ENCODE data around the gene IKBKE.
A peak's percentile ranks its signal among the peaks of the same experiment; 100 is the strongest.

IKBKE gene
- total RNA-seq = 42.5 to 92.5 reads per million in 2 donors

DNA sequence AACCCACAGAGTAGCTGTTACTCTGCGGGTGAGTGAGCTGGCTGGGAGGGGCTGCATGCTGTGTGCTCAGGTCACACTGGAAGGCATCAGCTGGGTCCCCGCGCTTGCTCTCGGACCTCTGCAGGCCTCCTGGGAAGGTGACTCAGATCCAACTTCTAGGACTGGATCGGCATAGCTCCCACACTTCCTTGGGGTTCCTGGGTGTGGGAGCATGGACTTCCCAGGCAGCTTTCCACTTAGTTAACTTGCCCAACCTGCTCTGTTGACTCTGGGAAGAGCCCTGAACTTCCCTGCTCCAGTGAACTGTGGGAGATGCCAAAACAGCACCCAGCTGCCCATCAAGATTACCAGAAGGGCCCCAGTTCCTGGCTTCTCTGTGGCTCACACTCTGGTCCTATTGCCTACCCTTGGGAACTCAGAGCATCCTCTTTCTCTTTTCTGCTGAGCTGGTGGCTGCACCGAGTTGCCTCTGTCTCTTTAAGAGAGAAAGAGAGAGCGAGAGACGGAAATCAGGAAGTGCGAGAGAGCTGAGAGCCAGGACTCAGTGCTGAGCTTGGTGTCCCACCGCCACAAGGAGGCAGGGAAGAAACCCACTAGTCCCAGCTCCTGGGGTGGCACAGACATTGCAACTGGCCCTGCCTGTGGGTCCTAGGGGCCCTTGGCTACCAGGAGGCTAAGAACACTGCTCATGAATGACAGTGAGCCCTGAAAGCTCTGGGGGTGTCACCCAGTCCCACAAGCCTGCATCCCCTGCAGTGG lies at the start of gene IKBKE:
TSS of gene IKBKE (plus strand) at position 544 of the 759 bp plus-strand sequence. CDS start 2,752 bp downstream, outside the sequence.
- DNase-seq = peak; percentile 27

DNA sequence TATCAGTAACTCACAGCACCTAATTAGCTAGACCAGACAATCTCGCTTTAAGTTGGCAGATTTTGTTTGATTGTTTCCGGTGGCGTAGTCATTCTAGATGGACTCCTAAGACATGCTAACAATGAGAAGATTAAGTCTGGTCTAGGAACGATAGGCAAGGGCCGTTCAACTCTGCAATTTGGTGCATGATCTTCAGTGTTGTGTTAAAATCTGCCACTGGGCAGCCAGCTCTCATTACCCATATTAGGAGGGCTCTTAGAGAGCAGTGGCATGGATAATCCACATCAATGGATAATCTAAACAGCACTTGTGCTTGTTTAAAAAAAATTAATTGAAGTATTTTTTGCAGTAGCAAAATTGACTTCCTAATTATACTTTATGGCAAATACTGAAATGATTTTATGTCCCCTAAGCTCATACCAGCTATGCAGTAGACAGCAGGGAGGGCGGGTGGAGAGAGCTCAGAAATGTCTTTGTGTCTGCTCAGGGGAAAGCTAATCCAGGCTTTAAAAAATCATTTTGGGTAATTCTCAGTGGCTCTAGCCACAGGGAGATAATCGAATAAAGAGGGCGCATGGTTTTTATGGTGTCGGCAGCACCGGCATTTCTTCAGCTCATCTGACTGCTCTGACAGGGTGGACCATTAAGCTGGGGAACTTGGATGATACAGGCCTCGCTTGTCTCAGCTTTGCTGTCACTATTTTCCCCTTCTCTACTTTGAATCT lies 48.5 kb upstream of the IKBKE start:
- DNase-seq = no peak

DNA sequence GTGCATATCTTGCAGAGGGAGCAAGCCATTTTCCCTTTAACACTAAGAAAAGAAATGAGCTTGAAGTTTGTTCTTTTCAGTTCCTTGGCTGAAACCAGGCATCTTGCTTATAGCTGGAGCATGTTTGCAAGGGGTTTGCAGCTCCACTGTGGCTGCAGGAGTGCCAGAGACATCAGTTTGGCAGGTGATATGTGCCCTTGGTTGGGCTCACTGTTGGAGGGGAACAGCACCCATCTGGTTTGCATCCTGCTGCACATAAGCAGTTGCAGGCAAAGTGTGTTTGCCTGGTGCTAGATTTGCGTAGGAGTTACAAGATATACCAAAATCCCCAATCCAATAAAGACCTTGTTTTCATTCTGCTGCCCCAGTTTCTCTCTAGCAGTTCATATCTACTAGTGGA lies 47.8 kb upstream of the IKBKE start:
- no peak for DNase-seq

DNA sequence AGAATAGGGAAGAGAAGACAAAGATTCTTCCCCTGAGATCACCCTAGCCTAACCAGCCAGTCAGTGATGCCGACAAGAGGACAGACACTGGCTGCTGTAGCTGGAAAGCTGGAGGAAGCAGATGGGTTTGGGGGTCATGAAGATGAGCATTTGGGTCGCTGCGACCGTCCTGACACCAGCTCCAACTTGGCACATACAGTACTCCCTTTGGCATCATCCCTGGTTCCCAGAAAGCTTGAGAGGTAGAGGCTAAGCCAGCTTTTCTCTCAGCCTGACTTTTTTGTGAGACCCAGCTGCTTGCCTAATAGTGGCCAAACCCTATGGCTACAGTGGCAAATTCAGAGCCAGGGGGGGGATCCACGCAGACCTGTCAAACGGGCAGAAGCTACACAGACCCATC lies 43.0 kb upstream of the IKBKE start:
- DNase-seq = no peak

DNA sequence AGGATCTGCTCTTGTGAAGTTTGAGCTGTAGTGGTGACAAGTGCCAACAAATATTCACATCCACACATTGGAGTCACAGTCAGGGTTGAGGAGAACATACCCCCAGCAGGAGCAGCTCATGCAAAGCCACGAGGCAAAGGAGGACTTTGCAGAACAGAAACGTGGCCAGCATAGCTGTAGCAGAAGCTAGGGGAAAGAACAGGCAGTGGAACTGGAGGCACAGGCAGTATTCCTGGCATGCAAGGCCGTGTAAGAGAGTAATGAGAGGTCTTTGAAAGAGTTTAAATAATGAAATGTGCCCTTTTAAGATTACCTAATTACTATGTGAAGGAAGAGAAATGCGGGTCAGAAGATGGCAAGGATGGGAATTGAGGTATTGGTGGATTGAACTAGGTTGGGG lies 40.9 kb upstream of the IKBKE start:
- no peak for DNase-seq

DNA sequence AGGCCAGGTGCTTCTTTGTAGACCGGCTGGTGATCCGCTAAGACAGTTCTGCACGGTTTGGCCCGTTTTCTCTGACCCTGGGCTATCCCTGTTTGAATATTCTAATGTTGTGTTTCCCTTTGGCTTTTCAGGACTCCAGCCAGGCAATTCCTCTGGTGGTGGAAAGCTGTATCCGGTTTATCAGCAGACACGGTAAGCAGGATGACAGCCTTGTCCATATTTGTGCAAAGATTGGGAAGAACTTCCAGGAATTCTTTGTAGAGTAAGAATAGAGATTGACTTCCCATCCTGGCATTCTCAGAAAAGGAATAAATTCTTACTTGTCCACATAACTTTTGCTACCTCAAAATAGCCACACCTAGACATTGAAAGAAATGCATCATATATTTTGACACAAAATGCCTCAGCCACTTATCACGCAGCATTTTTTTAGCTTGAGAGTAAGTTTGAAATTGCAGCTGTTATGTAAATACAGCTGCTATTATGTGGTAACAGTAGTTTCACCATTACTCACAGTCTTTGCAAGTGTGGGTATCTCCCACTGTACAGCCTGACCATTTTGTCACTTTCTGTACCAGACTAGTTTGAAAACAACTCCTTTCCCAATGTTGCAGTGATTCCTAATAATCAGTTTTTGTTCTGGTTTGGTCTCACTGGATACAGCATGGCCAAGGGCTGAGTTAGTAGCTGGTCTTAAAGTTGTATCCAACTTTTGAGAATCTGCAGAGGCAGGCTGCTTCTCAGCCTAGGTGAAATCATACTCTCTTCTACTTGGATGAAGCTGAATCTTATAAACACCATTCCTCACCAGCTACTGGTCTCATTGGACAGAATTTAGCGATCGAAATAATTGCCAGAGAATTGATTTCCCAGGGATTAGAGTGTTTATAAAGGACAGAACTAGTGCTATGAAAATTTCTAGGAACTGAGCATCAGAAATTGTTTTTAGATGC lies 40.0 kb upstream of the IKBKE start:
- DNase-seq = no peak

DNA sequence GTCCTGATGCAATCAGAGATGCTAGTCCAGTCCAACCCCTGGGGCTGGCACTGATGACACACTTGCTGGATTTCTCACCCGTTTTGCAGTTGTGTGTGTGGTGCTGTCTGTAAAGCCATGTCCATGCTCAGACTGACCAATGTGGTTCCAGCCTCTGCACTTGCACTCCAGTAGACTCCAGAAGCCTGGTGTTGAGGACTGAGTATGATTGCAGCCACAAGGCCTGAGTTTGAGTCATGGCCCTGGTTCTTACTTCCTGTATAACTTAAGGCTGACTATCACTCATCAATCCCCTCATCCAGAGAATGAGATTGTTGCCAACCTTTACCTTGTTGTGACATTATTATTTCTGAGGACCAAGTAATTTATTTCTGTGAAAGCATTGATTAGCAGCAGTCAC lies 34.8 kb upstream of the IKBKE start:
- DNase-seq = no peak

DNA sequence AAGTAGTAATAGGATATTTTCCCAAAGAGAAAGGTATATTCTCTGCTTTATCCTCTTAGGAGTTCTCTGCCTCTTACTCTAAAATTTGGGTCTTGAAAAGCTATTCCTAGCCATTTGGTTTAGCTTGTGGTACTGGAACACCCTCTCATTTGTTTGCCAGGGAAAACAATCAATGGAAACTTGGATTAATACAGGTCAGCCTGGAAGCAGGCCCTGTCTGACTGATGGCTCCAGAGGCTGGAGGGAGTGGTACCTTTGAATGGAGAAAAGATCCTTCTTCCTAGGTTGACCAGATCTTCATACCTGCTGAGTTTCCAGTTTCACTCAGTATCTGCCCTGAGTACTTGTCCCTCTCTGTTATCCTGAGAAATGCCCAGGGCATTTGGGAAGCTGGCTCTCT lies 31.7 kb upstream of the IKBKE start:
- no peak for DNase-seq

DNA sequence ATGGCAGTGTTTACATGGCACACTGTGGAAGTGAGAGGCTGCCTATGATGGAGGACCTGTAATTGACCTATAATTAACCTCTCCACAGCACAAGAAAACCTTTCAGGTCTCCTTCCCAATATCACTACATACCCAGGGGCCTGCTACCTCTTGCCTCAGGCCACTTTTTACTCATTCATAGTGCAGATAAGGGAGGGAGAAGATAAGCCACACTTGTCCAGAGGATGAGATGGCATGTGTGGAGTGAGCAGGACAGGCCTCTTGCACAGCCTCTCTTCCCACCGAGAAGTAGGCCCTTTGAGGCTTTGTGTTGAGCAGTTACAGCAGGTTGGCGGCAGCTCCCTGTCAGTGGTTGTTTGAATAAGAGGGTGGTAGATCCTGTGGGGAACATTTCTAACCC lies 31.1 kb upstream of the IKBKE start:
- no peak for DNase-seq

DNA sequence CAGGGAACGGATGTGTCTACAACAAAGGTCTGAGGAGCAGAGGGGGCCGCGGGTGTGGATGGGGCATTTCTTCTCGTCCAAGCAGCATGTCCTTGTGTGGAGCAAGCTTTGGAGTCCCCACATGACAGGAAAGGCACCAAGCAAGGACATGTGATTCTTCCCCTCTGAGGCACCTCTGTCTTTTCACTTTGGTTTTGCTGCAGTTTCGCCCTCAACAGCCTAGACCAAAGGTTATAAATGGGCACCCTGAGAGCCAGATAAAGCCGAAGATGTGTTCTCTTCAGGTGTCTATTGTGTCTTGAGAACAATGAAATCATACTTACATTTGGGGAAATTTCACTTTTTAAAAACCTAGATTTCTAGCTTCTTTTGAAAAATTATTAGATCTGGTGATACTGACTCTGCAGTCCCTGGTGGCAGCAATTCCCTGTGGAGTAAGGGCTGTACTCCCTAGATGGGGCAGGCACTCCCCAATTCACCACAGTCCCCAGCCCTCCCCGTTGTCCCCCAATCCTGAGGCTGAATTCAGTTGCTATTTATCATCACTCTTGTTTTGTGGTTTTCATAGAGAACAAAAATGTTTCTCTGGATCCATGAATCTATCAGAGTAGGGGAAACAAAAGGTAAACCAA lies 28.8 kb upstream of the IKBKE start:
- DNase-seq = no peak

DNA sequence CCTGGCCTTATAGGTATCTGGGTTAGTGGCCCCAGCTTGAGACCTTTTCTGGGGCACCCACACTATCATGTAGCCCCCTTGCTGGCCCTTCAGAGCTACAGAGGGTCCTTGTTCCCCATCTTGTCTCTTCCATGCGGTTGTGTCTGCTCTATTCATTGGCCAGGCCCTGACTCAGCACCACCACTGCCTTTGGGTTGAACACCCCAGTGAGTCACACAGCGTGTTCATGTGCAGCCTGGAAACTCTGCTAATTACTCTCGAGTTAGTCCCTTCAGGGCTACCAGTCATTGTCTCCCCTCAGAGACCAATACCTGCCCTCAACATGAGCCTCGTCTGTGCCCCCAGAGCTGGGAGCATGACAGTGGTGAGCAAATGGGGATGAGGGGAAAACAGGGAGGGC lies 28.2 kb upstream of the IKBKE start:
- no peak for DNase-seq

DNA sequence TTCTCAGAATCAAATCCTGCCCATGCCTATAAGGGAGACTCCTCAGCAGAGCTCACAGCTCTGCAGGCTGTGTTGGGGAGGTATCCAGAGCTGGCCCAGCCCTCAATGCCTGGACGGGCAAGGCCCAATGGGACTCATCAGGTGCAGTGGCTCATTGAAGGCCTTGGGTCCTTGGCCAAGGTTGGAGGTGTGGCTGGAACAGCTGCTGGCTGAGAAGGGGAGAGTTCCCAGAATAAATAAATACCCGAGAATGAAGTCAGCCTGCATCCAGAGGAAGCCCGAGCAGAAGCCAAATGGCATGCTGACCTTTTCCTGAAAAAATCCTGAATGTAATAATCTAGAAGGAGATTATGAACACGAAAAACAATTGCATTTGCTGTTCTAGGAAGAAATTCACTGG lies 25.2 kb upstream of the IKBKE start:
- no peak for DNase-seq

DNA sequence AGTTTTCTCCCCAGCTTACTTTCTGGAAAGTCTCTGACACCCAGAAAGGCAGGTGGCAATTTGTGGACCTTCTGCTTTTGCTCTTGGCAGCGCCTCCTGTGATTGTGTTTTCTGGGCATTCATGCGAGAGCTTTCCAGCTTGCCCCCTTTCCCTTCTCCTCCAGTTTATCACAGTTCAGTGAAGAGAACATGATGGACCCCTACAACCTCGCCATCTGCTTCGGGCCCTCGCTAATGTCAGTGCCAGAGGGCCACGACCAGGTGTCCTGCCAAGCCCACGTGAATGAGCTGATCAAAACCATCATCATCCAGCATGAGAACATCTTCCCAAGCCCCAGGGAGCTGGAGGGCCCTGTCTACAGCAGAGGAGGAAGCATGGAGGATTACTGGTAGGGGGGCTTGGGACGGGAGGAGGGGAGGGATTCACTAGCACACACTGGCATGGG lies 24.3 kb upstream of the IKBKE start:
- DNase-seq = no peak

DNA sequence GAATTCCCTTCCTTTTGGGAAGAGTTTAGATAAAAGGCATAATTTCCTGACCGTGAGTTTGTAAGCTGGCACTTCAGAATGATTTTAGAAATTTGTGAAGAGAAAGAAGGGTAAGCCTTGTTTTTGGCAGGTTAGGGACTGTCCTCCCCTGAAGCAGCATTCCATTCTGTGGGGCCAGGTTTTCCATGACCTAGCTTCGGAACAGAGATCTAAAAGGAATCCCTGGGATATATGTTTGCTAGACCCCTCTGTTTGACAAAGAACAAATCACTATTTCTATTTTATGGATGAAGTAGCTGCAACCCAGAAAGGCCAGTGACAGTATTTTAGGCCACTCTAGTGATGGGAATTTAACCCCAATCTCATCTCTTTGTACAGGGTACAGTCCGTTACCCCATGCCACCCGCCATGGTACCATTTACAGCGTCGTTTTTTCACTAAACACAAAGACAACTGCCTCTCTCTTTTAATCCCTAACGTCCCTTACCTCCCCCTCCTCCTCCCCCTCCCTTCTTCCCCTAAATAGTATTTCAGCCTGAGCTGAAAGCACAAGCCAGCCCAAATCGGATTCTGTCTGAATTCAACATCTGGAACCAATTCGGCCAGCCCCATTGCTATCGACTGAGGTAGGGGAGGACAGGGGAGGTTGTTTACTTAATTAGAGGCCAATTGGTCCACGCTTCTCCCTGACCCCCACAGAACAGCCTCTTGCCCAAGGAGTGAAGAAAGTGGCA lies 23.4 kb upstream of the IKBKE start:
- DNase-seq = no peak

DNA sequence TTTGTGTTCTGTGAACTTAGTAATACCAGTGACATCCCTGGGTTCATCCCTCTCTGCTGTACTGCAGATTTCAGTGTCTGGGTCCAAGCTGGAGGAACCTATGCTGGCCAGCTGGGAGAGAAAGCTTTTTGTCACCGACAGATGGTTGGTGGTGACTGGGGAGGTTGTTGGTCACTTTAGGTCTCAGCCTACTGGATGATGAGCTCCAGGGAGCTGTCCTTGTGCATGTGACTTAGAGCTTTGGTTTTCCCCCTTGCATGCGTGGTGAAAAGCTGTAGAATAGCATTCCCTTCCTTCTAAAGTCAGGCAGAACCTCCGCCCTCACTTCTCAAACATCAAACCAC lies 22.9 kb upstream of the IKBKE start:
- no peak for DNase-seq

DNA sequence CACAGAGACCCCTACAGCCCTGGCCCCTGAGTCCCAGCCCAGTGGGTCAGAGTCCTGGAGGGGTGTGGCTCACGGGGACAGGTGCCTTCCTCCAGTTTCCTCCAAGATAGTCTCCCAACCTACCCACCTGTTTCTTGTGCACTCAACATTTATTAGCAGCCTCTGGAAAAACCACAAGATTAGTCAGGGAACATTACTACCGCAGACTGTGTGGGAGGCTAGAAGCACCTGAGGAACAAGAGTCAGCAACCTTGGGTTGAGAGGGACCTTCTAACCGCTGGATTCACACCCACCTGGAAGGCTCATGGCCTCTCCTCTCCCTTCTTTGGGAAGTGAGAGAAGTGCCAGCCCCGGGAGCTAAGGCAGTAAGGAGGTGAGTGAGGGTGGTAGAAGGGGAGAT lies 22.5 kb upstream of the IKBKE start:
- no peak for DNase-seq

DNA sequence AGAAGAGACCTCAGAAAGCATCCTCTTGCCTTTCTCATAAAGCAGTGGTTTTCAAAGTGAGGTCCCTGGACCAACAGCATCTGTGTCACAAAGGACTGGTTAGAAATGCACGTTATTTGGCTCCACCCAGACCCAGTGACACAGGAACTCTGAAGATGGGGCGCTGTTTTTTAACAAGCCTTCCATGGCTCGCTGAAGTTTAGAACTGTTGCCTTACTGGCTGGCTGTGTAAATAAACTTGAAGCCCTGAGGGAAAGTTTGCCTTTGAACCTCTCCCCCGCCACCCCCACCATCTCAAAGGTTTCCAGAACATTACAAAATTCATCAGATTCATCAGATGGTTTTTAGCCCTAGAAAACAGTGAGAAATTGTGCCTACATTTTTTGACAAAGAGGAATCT lies 21.8 kb upstream of the IKBKE start:
- no peak for DNase-seq

DNA sequence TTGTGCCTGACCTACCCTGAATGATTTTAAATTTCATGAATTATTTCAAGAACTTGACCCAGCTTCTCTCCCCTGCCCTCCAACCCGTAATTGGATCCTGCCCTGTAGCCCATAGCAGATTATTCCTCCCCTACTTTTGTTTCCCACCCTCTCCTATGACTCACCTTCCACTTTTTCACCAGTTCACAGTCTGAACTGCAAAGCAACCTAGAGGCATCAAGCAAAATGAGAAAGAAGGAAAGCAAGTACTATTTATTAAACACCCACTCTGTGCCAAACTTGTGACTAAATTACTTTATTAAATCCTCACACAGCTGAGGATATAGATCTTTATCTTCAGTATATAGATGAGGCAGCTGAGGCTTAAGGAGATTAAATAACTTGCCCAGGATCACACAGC lies 20.7 kb upstream of the IKBKE start:
- no peak for DNase-seq

DNA sequence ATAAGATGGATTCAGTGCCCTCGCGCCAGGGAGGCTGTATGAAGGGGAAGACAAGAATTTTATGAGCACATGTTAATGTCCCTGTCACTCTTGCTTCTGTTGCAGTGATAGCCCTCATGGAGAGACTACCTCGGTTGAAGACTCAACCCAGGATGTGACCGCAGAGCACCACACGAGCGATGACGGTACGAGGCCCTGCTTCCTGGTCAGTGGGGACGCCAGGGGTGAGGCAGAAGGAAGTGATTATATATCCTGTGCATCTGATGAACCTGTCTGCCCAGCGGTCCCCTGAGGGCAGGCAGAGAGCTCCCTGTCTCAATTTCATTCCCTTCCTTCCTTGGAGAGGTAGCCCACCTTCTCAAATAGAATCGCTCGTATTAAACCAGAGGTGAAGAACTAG lies 20.0 kb upstream of the IKBKE start:
- DNase-seq = no peak

DNA sequence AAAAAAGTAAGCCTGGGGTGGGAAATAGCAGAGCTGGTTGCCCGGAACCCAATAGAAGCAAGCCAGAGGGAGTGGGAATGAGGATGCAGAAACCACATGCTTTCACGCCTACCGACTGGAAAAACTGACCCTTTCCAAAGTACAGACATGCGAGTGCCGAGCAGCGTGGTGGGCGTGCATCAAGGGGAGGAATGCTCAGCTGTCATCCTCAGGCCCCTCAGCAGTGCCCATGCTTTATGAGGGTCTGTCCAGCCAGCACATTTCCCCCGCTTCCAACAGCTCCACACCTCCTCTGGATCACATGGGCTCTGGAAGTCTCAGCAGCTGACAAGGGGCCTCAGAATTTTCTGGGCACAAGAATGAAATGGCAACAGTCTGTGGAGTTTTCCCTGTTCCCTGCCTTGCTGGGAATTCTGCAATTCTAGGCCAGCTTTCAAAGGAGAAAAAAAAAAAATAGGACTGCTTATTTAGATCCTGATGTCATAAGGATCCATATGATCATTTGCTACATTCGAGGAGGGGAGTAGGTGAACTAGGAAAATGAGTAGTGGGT lies 19.1 kb upstream of the IKBKE start:
- DNase-seq = no peak

DNA sequence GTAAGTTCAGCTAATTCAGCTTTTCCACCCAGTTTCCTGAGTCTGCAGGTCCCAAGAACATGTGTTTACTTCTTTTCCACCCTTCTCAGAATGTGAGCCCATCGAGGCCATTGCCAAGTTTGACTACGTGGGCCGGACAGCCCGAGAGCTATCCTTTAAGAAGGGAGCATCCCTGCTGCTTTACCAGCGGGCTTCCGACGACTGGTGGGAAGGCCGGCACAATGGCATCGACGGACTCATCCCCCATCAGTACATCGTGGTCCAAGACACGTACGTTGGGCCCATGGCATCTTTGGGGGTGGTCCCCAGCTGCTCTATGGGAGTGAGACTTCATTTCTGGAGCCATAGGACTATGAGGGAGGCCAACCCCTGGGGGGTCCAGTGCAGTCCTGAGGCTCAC lies 17.2 kb upstream of the IKBKE start:
- no peak for DNase-seq

DNA sequence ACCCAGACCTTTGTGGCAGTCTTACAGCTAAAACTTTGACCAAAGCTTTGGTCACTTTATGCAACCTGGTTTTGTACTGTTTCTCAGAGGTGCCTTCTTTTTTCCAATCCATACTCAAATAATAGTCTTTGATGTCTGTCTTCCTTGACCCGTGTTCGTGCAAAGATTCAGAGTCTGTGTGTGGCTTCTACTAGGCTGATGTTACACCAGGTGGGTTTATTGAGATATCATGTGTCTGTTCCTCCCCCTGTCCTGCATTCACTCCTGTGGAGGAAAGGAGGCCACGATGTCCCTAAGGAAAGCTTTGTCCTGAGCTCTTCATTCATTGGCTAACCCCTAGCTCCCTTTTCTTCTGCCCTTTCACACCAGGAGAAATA lies 15.0 kb upstream of the IKBKE start:
- no peak for DNase-seq

Measured in T-helper 9 cell (primary cell).